GM18517 (cell line): ENCODE measurements around the gene ZNF195.
"Not testable (repeated sequence)": the region's sequence is repeated elsewhere in the genome, so short reads cannot be mapped to it uniquely, and the experiment has no call there.

Source experiments
- ATAC-seq: cut with Tn5 transposase; IDR thresholded peaks from one replicate; pipeline ENCODE4 v1.9.1; 2021; ENCODE audit warnings: mild to moderate bottlenecking, moderate library complexity; ENCODE audit not compliant: unreplicated experiment

ZNF195 gene

GRCh38 chr11:3402861-3403250 is 23.9 kb upstream of the ZNF195 start:
- not testable (repeated sequence) for ATAC-seq

DNA sequence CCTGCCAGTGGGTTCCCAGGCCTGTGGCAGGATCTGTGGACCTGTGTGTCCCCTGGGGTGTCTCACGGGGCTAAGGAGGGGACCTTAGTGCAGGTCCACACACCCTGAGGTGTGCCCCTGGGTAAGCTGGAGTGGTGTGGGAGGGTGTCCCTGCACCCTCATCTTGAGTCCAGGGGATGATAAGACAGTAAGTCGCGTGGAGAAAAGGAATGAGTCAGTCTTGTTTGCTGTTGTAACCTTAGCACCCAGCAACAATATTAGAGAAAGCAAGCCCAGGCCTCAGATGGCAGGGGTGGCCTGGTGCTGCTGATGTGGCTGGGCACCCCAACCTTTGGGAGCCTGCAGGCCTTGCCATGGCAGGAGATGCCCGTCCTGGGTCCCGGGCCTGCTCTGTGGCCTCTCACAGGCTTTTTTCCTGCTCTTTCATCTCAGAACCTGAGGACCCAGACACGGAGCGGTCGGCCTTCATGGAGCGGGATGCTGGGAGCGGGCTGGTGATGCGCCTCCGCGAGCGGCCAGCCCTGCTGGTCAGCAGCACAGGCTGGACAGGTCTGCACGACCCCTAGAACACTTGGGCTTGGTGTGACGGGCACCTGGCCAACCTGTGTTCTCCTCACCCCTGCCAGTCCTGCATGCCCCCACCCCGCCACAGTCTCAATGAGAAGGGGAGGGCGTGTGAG is 23.4 kb upstream of the ZNF195 start:
- ATAC-seq, result not testable (repeated sequence)

DNA sequence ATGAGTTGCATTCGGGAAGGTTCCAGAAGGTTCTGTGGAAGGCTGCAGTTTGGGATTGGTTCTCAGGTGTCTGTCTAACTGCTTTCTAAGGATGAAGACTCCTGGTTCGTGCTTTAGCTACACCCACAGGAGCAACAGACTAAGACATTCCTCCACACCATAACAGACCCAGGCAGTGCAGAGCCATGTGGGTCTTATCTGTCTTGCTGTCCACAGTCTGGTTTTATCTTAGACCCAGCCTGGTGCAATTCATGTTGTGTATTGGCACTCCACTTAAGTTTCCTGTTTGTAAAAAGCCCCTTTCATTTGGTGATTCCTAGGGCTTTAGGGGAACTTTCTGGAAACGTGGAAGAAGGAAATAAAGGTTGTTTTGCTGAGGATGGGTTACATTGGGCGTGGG is 22.1 kb upstream of the ZNF195 start:
- not testable (repeated sequence) for ATAC-seq

DNA sequence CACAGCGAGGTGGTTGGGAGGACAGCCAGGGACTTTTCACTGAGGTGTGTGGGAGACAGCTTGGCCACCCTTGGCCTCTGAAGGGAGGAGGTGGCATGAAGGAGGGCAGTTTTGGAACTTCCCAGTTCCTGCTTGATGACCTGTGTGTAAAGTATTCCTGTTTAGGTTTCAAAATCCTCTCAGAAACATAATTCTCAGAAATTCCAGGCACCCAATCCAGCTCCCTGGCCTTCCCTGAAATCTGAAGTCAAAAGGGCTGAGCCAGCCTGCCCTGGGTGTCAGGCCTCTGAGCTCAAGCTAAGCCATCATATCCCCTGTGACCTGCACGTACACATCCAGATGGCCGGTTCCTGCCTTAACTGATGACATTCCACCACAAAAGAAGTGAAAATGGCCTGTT is 19.6 kb upstream of the ZNF195 start:
- ATAC-seq, result not testable (repeated sequence)

- ATAC-seq, result not testable (repeated sequence)
These were observed 19.2 kb upstream of the ZNF195 start for GRCh38 chr11:3398106-3398505.

GRCh38 chr11:3397210-3397609 is 18.3 kb upstream of the ZNF195 start:
- not testable (repeated sequence) for ATAC-seq

GRCh38 chr11:3395468-3395867 is 16.5 kb upstream of the ZNF195 start:
- not testable (repeated sequence) for ATAC-seq

GRCh38 chr11:3394956-3395355 is 16.0 kb upstream of the ZNF195 start:
- ATAC-seq, result not testable (repeated sequence)

- not testable (repeated sequence) for ATAC-seq
These were observed 14.5 kb upstream of the ZNF195 start for GRCh38 chr11:3393450-3393849.

- ATAC-seq, result no peak
These were observed 3.8 kb upstream of the ZNF195 start for GRCh38 chr11:3382613-3383285.

GRCh38 chr11:3381794-3382193 is 2.8 kb upstream of the ZNF195 start:
- ATAC-seq, result no peak

GRCh38 chr11:3380706-3381545 is 2.0 kb upstream of the ZNF195 start:
- ATAC-seq, result no peak

DNA sequence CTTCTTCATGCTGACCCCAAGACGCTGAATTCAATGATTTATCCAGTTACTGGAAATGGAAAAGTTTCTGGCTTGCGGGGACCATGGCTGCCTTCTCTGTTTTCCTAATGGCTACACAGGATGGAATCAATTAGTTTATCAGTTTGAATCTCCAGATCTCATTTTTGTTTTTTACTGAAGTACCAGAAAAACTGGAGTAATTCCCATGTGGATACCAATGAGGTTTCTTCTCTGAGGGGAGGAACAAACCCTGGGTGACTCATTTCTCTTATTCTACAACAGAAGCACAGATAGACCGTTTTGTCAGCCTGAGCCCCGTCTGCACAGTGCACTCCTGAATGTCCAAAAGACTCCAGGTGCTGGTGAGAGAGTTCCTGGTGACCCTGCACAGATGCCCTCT is 3.4 kb downstream of the ZNF195 start:
- no peak for ATAC-seq

- no peak for ATAC-seq
These were observed 8.6 kb downstream of the ZNF195 start for GRCh38 chr11:3370311-3370870.

GRCh38 chr11:3369366-3369765 is 9.6 kb downstream of the ZNF195 start:
- no peak for ATAC-seq

GRCh38 chr11:3368199-3368598 is 10.7 kb downstream of the ZNF195 start:
- no peak for ATAC-seq

DNA sequence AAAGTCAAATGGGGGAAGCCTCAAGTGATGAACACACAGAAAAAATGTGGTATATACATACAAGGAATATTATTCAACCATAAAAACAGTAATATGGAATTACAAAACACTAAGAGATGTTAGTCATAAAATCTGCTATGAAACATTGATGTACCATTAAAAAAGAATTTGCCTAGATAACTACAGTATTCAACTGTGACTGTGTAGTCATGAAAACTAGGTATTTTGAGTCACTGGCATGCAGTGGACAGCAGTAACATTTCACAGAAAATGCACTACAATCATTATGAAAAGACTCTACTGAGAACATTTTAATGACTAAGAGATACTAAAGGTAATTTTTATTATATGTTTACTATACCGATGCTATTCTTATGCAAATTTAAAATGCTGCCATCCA is 11.7 kb downstream of the ZNF195 start:
- ATAC-seq, result no peak

DNA sequence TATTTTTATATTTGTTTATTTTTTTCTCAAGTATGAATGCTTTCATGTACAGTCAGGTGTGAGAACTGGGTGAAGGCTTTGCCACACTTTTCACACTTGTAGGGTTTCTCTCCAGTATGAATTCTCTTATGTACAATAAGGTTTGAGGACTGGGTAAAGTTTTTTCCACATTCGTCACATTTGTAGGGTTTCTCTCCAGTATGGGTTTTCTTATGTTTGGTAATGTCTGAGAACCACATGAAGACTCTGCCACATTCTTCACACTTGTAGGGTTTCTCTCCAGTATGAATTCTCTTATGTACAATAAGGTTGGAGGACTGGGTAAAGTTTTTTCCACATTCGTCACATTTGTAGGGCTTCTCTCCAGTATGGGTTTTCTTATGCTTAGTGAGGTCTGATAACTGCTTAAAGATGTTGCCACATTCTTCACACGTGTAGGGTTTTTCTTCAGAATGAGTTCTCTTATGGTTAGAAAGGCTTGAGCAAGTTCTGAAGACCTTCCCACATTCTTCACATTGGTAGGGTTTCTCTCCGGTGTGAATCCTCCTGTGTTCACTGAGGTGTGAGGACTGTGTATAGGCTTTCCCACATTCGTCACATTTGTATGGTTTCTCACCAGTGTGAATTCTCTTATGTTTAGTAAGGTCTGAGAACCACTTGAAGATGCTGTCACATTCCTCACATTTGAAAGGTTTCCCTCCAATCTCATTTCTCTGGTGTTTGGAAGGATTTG is 19.7 kb downstream of the ZNF195 start:
- no peak for ATAC-seq

DNA sequence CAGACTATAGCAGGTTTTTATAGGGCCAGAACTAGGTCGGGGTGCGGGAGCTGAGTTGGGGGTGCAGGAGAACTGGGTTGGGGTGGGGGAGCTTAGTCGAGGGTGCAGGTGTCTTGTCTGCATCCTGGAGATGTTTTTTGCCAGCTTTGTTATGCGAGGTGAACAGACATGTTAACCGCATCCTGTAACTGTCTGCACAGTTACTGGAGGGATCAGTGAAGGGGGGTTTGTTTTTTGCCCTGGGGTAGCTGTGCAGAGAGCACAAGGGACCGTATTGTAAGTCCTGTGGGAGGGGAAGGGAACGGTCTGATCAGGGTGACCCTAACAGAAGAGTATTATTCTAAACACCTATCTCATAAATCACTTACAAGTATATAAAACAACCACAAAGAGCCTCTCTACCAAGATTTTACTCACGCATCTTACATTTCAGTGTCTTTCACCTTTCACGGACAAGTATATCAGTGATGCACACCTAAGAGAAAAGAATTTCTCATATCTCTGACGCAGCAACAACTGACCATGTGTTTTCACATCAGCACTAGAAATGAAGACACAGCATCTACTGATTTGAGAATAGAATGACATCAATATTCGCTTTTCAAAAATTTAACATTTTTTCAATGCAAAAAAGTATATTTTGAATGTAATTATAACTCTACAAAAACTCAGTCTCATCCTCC is 20.8 kb downstream of the ZNF195 start:
- no peak for ATAC-seq

DNA sequence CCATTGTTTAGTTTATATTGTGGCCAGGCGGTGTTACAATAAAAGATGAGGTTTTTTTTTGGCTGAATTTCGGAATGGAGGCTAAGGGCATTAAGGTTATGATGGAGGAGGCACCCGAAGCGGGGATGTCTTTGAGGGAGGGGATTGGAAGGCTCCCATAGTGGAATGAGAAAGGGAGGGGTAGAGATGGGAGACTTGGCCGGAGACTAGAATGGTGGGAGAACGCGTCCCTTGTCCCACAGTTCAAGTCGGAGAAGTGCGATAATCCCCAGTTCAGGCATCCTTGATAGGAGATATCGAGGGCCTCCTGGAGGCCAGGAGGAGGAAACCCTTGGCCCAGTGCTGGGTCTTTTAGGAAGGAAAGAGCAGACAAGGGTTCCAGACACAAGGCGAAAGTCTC is 21.6 kb downstream of the ZNF195 start:
- no peak for ATAC-seq
